Natural killer cell (primary cell): ENCODE measurements around the gene CCR9. TPM values are rescaled to one million over a fixed set of nuclear protein-coding genes. Genes with fewer than 3 reads are reported as not detected.
A peak's percentile ranks its signal among the peaks of the same experiment; 100 is the strongest.

ENCODE experiments used
- ATAC-seq, 3 donors: fragments of 150-1000 bp in 2 of 3; fragments of 200-7000 bp in 1 of 3; cut with Tn5 transposase; 1 replicate in 1 of 3; 2 replicates in 2 of 3; pipeline ENCODE4 v1.10.0; 2021; ENCODE audit warnings: mild to moderate bottlenecking in 2 of 3, moderate library complexity in 2 of 3
- DNase-seq, 2 donors: peaks; one replicate each; pipeline versions ENCODE4 v3.0.0 to v3.0.0-alpha.2; 2013 to 2021; ENCODE audit warnings: mixed read lengths in 1 of 2
- H3K27ac ChIP-seq: one replicate; pipeline ENCODE4 v1.5.1; 2013; ENCODE audit warnings: mild to moderate bottlenecking, low read length
- H3K27me3 ChIP-seq: one replicate; pipeline ENCODE4 v1.6.1; 2013; ENCODE audit warnings: low read length; ENCODE audit not compliant: control insufficient read depth, insufficient read depth
- H3K36me3 ChIP-seq: one replicate; pipeline ENCODE4 v1.6.1; 2013; ENCODE audit warnings: low read length; ENCODE audit not compliant: control insufficient read depth, insufficient read depth
- H3K4me1 ChIP-seq: one replicate; pipeline ENCODE4 v1.6.1; 2013; ENCODE audit warnings: low read length; ENCODE audit not compliant: control insufficient read depth, insufficient read depth
- H3K4me3 ChIP-seq: one replicate; pipeline ENCODE4 v1.5.1; 2013; ENCODE audit warnings: low read length
- H3K9me3 ChIP-seq: one replicate; pipeline ENCODE4 v1.6.1; 2013; ENCODE audit warnings: low read length; ENCODE audit not compliant: control insufficient read depth, insufficient read depth
- H3K27ac Mint-ChIP-seq, 2 donors: one replicate each; pipeline ENCODE4 v1.8.0; 2022; ENCODE audit warnings: mild to moderate bottlenecking in 2 of 2, mixed read lengths in 2 of 2, moderate library complexity in 1 of 2
- H3K27me3 Mint-ChIP-seq, 2 donors: one replicate each; pipeline ENCODE4 v1.8.0; 2022; ENCODE audit warnings: low read depth in 2 of 2, mixed read lengths in 2 of 2
- H3K36me3 Mint-ChIP-seq: one replicate; pipeline ENCODE4 v1.8.0; 2022; ENCODE audit warnings: mixed read lengths
- H3K4me1 Mint-ChIP-seq, 2 donors: one replicate each; pipeline ENCODE4 v1.8.0; 2022; ENCODE audit warnings: mixed read lengths in 2 of 2
- H3K4me3 Mint-ChIP-seq: one replicate; pipeline ENCODE4 v1.8.0; 2022; ENCODE audit warnings: mild to moderate bottlenecking, moderate library complexity, mixed read lengths
- H3K9me3 Mint-ChIP-seq, 2 donors: one replicate each; pipeline ENCODE4 v1.8.0; 2022; ENCODE audit warnings: mixed read lengths in 2 of 2
- WGBS: methylation state at CpG from one replicate; pipeline ENCODE4 v1.1.7; 2013; ENCODE audit warnings: missing lambda C conversion rate; ENCODE audit not compliant: insufficient coverage; 5-methylcytosine and 5-hydroxymethylcytosine counted together
- intact Hi-C: fragments of 100-400 bp; cut with micrococcal nuclease; formaldehyde crosslinking; loops from one replicate; pipeline ENCODE4 v1.14.2; 2022
- total RNA-seq, 4 donors: library from RNA; stranded (reverse); fragments of 120-200 nt in 1 of 4; gene quantifications; one replicate each; pipeline versions ENCODE4 v1.2.3 to v1.2.4, GENCODE V29; 2013 to 2022
- TF ChIP-seq, protein P1 (sequence below): fragments of 200-600 bp; IDR thresholded peaks from one replicate; pipeline ENCODE4 v1.8.0; 2022; ENCODE audit warnings: antibody characterized with exemption

The CCR9 gene
- total RNA-seq, 3 donors from 2014 or later (not counting 1 experiment from before 2014, with no cell fraction given), result 0.27 TPM; not detected in 2

GRCh38 chr3:45841757-45842491 lies 44.4 kb upstream of the CCR9 start, which contains the start of gene LZTFL1:
Gene LZTFL1 (minus strand): TSS chr3:45842119. CDS start chr3:45841991, 128 bp downstream.
- H3K36me3 ChIP-seq, result no peaks in the 10 kb centered on the region
- 4% methylated on average over 49 of the region's 49 CpGs for WGBS
- H3K4me3 ChIP-seq, result peak within 1 kb of the TSS; percentile 77
- peak within 1 kb of the TSS; percentile 96 for H3K4me3 Mint-ChIP-seq
- TF ChIP-seq, protein P1, sequence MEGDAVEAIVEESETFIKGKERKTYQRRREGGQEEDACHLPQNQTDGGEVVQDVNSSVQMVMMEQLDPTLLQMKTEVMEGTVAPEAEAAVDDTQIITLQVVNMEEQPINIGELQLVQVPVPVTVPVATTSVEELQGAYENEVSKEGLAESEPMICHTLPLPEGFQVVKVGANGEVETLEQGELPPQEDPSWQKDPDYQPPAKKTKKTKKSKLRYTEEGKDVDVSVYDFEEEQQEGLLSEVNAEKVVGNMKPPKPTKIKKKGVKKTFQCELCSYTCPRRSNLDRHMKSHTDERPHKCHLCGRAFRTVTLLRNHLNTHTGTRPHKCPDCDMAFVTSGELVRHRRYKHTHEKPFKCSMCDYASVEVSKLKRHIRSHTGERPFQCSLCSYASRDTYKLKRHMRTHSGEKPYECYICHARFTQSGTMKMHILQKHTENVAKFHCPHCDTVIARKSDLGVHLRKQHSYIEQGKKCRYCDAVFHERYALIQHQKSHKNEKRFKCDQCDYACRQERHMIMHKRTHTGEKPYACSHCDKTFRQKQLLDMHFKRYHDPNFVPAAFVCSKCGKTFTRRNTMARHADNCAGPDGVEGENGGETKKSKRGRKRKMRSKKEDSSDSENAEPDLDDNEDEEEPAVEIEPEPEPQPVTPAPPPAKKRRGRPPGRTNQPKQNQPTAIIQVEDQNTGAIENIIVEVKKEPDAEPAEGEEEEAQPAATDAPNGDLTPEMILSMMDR, result peak; percentile 5
- H3K27ac Mint-ChIP-seq, result peak within 1 kb of the TSS; percentile 93 to 97
- H3K27me3 ChIP-seq, result no peaks in the 10 kb centered on the region
- ATAC-seq (peak; percentile 82 to 91 (median 86)), DNase-seq (peak; percentile 85 to 97)
- no peaks in the 10 kb centered on the region for H3K9me3 Mint-ChIP-seq
- H3K4me1 ChIP-seq, result peaks cover 15% of the 10 kb centered on the region
- H3K4me1 Mint-ChIP-seq, result peaks cover 22 to 38% of the 10 kb centered on the region in 2 donors
- H3K27ac ChIP-seq, result peak within 1 kb of the TSS; percentile 81
- no peaks in the 10 kb centered on the region for H3K9me3 ChIP-seq
- H3K36me3 Mint-ChIP-seq, result no peaks in the 10 kb centered on the region
- H3K27me3 Mint-ChIP-seq, result no peaks in the 10 kb centered on the region
- intact Hi-C loops, result loop anchor here (1.0 to 10.0 kb wide), 2 partner anchors 87 to 147 kb away; no protein-coding TSS in a partner anchor

GRCh38 chr3:45842851-45843625 lies 43.3 kb upstream of the CCR9 start:
- H3K9me3 Mint-ChIP-seq, result no peaks in the 10 kb centered on the region
- no peaks in the 10 kb centered on the region for H3K36me3 ChIP-seq
- ATAC-seq (no peak), DNase-seq (peak in 1 of 2 donors; percentile 6)
- H3K27ac ChIP-seq, result no peak overlapping the region
- TF ChIP-seq, protein P1, result no peak
- no peak overlapping the region for H3K4me3 ChIP-seq
- H3K36me3 Mint-ChIP-seq, result no peaks in the 10 kb centered on the region
- peaks cover 15% of the 10 kb centered on the region for H3K4me1 ChIP-seq
- H3K27ac Mint-ChIP-seq, result peak overlapping the region; percentile 93 to 97
- intact Hi-C loops, result loop anchor here (1.0 to 10.0 kb wide), 2 partner anchors 86 to 148 kb away; no protein-coding TSS in a partner anchor
- H3K4me1 Mint-ChIP-seq, result peaks cover 22 to 38% of the 10 kb centered on the region in 2 donors
- no peaks in the 10 kb centered on the region for H3K27me3 Mint-ChIP-seq
- H3K9me3 ChIP-seq, result no peaks in the 10 kb centered on the region
- H3K4me3 Mint-ChIP-seq, result peak overlapping the region; percentile 41
- WGBS, result 94% methylated on average over 9 of the region's 9 CpGs
- no peaks in the 10 kb centered on the region for H3K27me3 ChIP-seq

GRCh38 chr3:45844616-45845015 lies 41.7 kb upstream of the CCR9 start:
- H3K4me3 Mint-ChIP-seq, result no peak overlapping the region
- intact Hi-C loops, result loop anchor here (10.0 kb wide), 1 partner anchor 150 kb away; no protein-coding TSS in a partner anchor

More at GRCh38 chr3:45844616-45845015, 41.7 kb upstream of the CCR9 start:
- peaks cover 22 to 38% of the 10 kb centered on the region in 2 donors for H3K4me1 Mint-ChIP-seq
- no peaks in the 10 kb centered on the region for H3K27me3 Mint-ChIP-seq
- ATAC-seq (no peak), DNase-seq (no peak)
- Histone ChIP-seq H3K4me1 (peaks cover 15% of the 10 kb centered on the region), H3K27me3 (no peaks in the 10 kb centered on the region), H3K4me3 (no peak overlapping the region), H3K27ac (no peak overlapping the region), H3K9me3 (no peaks in the 10 kb centered on the region), H3K36me3 (no peaks in the 10 kb centered on the region)
- H3K27ac Mint-ChIP-seq, result peak overlapping the region in 1 of 2 donors; percentile 16
- no peaks in the 10 kb centered on the region for H3K9me3 Mint-ChIP-seq
- WGBS, result no CpG with 5 or more reads among the region's 1 CpG
- TF ChIP-seq, protein P1, result no peak
- no peaks in the 10 kb centered on the region for H3K36me3 Mint-ChIP-seq
